Left ventricle myocardium inferior (tissue), 1 donor: ENCODE results near the gene SUN5. TPM values are rescaled to one million over a fixed set of nuclear protein-coding genes. Genes with fewer than 3 reads are reported as not detected.

ENCODE experiments used
- DNase-seq: peaks from one replicate; pipeline ENCODE4 v3.0.0-alpha.2; 2020
- H3K27ac ChIP-seq: fragments of 200-600 bp; replicated peaks from 2 replicates; pipeline ENCODE4 v1.8.0; 2021
- H3K27me3 ChIP-seq: fragments of 200-600 bp; 2 replicates; pipeline ENCODE4 v1.8.0; 2021; ENCODE audit warnings: low read depth
- H3K36me3 ChIP-seq: fragments of 200-600 bp; 2 replicates; pipeline ENCODE4 v1.8.0; 2021
- H3K4me1 ChIP-seq: fragments of 200-600 bp; 2 replicates; pipeline ENCODE4 v1.8.0; 2021
- H3K4me3 ChIP-seq: fragments of 200-600 bp; 2 replicates; pipeline ENCODE4 v1.8.0; 2021; ENCODE audit warnings: mild to moderate bottlenecking, moderate library complexity
- H3K9me3 ChIP-seq: fragments of 200-600 bp; replicated peaks from 2 replicates; pipeline ENCODE4 v1.8.0; 2021
- CTCF ChIP-seq: fragments of 200-600 bp; IDR thresholded peaks from 2 replicates; pipeline ENCODE4 v1.8.0; 2021; ENCODE audit warnings: antibody characterized with exemption, mild to moderate bottlenecking, borderline replicate concordance
- intact Hi-C: fragments of 100-400 bp; cut with micrococcal nuclease; formaldehyde crosslinking; loops from one replicate; pipeline ENCODE4 v1.11.0; 2022
- total RNA-seq: library from RNA; stranded (reverse); fragmentation: NEBNext Ultra II Directional; extraction: Animal tissue kit (Norgen Biotek cat#: 25700); gene quantifications from one replicate; pipeline ENCODE4 v1.2.1, GENCODE V29; 2021
- donor health status: DM: no; HTN: yes; CAD: no; lungs with severe emphysema.

Gene SUN5
- total RNA-seq, 1 donor from 2014 or later: not detected

- Histone ChIP-seq H3K27me3 (peaks cover 48% of the 10 kb centered on the region), H3K9me3 (no peaks in the 10 kb centered on the region), H3K27ac (no peak overlapping the region), H3K4me1 (no peaks in the 10 kb centered on the region), H3K4me3 (no peak overlapping the region), H3K36me3 (no peaks in the 10 kb centered on the region)
- TF ChIP-seq CTCF: no peak
- intact Hi-C loops: no loop called here
- DNase-seq: no peak
Measured at GRCh38 chr20:33013701-33014326, 9.6 kb upstream of the SUN5 start.

GRCh38 chr20:33012327-33013189 lies 8.3 kb upstream of the SUN5 start:
- Histone ChIP-seq H3K27me3 (peaks cover 48% of the 10 kb centered on the region), H3K9me3 (no peaks in the 10 kb centered on the region), H3K36me3 (no peaks in the 10 kb centered on the region), H3K27ac (no peak overlapping the region), H3K4me1 (no peaks in the 10 kb centered on the region), H3K4me3 (no peak overlapping the region)
- intact Hi-C loops: no loop called here
- no peak for DNase-seq
- TF ChIP-seq CTCF: no peak

- H3K27ac ChIP-seq: no peak overlapping the region
- intact Hi-C loops: no loop called here
- TF ChIP-seq CTCF: no peak
- no peak overlapping the region for H3K4me3 ChIP-seq
- H3K4me1 ChIP-seq: no peaks in the 10 kb centered on the region
- peaks cover 39% of the 10 kb centered on the region for H3K27me3 ChIP-seq
- no peaks in the 10 kb centered on the region for H3K36me3 ChIP-seq
- H3K9me3 ChIP-seq: peaks cover under 1% of the 10 kb centered on the region
- no peak for DNase-seq
Measured at GRCh38 chr20:33010674-33011449, 6.6 kb upstream of the SUN5 start.

- DNase-seq: no peak
- no peak overlapping the region for H3K27ac ChIP-seq
- no peak for TF ChIP-seq CTCF
- H3K4me1 ChIP-seq: no peaks in the 10 kb centered on the region
- peaks cover 35% of the 10 kb centered on the region for H3K27me3 ChIP-seq
- no peaks in the 10 kb centered on the region for H3K36me3 ChIP-seq
- peaks cover 8% of the 10 kb centered on the region for H3K9me3 ChIP-seq
- intact Hi-C loops: no loop called here
- H3K4me3 ChIP-seq: no peak overlapping the region
Measured at GRCh38 chr20:33010133-33010504, 5.9 kb upstream of the SUN5 start.

GRCh38 chr20:33009214-33010132 lies 5.2 kb upstream of the SUN5 start:
- Histone ChIP-seq H3K4me1 (no peaks in the 10 kb centered on the region), H3K27ac (no peak overlapping the region), H3K9me3 (peaks cover 11% of the 10 kb centered on the region), H3K4me3 (no peak overlapping the region), H3K36me3 (no peaks in the 10 kb centered on the region), H3K27me3 (peaks cover 35% of the 10 kb centered on the region)
- no peak for TF ChIP-seq CTCF
- intact Hi-C loops: no loop called here
- DNase-seq: no peak
